ENCODE results near the gene GGACT. TPM values are rescaled to one million over a fixed set of nuclear protein-coding genes. Genes with fewer than 3 reads are reported as not detected.

GGACT gene
- total RNA-seq, 2 donors from 2014 or later: 4.9 to 17.8 TPM

DNA sequence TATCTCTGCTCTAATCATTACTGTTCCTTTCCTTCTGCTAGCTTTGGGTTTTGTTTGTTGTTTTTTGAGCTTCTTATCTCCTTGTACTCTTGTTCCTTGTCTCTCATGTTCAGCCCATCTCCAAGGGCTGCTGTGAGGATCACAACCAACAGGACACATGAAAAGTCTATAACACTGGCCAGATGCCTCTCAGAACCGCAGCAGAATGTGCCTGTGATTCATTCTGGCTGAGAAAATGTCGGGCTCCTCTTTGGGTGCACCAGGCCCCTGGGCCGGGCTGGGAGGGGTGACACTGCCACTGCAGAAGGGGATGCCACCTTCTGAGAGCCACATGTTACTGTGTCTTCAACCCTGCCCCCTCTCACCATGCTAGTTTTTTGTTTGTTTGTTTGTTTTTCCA lies 48.0 kb downstream of the GGACT start:
- H3K4me3 ChIP-seq: no peak overlapping the region
- intact Hi-C loops (cut with DNase I): no loop called here
- no peaks in the 10 kb centered on the region for H3K36me3 ChIP-seq (replicated peaks in 1 of 2; ENCODE audit: insufficient read depth in 1 of 2, low read depth in 2 of 2)
- no peak for DNase-seq
- H3K27me3 ChIP-seq: no peaks in the 10 kb centered on the region
- H3K27ac ChIP-seq: no peak overlapping the region
- TF ChIP-seq, protein P1, sequence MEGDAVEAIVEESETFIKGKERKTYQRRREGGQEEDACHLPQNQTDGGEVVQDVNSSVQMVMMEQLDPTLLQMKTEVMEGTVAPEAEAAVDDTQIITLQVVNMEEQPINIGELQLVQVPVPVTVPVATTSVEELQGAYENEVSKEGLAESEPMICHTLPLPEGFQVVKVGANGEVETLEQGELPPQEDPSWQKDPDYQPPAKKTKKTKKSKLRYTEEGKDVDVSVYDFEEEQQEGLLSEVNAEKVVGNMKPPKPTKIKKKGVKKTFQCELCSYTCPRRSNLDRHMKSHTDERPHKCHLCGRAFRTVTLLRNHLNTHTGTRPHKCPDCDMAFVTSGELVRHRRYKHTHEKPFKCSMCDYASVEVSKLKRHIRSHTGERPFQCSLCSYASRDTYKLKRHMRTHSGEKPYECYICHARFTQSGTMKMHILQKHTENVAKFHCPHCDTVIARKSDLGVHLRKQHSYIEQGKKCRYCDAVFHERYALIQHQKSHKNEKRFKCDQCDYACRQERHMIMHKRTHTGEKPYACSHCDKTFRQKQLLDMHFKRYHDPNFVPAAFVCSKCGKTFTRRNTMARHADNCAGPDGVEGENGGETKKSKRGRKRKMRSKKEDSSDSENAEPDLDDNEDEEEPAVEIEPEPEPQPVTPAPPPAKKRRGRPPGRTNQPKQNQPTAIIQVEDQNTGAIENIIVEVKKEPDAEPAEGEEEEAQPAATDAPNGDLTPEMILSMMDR (IDR thresholded peaks at IDR 0.05): no peak
- TF ChIP-seq POLR2A (IDR thresholded peaks at IDR 0.05): no peak
- WGBS, 2 donors: 84 to 93% methylated on average over 3 of the region's 3 CpGs
- ATAC-seq: no peak
- H3K4me1 ChIP-seq: peaks cover 25% of the 10 kb centered on the region
- H3K9me3 ChIP-seq: no peaks in the 10 kb centered on the region

DNA sequence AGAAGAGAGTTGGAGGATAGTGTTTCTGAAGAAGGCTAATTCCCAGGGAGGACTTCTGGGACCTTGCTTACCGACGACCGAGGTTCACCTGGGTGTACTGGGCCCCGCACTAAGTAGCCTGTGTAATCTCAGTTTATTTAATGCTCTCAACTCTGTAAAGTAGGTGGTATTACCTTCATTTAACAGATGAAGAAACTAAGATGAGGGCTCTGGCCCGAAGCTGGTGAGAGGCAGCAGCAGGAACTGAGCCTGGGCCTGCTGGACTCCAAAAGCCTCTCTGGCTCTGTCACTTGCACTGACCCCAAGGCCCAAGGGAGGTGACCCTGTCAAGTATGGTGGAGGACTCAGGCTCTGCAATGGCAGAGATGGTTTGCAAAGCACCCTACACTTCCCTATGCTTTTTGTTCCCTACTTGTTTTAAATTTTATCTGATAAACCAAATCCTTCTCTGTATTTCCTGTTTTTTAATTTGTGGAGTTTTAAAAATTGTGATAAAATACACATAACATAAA lies 50.6 kb downstream of the GGACT start:
- no peaks in the 10 kb centered on the region for H3K36me3 ChIP-seq (replicated peaks in 1 of 2; ENCODE audit: insufficient read depth in 1 of 2, low read depth in 2 of 2)
- H3K4me3 ChIP-seq: no peak overlapping the region
- TF ChIP-seq POLR2A (IDR thresholded peaks at IDR 0.05): no peak
- TF ChIP-seq, protein P1 (IDR thresholded peaks at IDR 0.05): no peak
- no peaks in the 10 kb centered on the region for H3K9me3 ChIP-seq
- no peaks in the 10 kb centered on the region for H3K27me3 ChIP-seq
- intact Hi-C loops (cut with DNase I): no loop called here
- no peak overlapping the region for H3K27ac ChIP-seq
- ATAC-seq (no peak), DNase-seq (no peak)
- H3K4me1 ChIP-seq: peaks cover 28% of the 10 kb centered on the region
- 90 to 100% methylated on average over 5 of the region's 5 CpGs for WGBS, 2 donors

DNA sequence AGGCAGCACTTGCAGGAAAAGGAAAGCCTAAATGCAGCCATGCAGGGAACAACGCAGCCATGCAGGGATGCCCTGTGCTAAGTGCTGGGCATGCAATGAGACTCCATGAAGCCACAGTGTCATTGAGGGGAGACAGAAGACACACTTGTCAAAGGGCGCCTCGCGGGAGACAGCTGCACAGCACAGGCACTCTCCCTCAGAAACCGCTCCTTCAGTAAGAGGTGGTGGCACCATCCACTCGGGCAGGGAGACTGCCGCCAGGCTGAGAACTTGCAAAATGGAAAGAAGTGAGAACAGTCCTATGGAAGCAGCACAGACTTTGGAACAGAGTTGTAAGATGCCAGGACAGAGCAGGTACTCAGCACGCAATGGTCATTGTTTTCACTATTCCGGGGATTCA lies 51.1 kb downstream of the GGACT start:
- no peak for ATAC-seq
- no peaks in the 10 kb centered on the region for H3K9me3 ChIP-seq
- no peak for DNase-seq
- TF ChIP-seq POLR2A (IDR thresholded peaks at IDR 0.05): no peak
- TF ChIP-seq, protein P1 (IDR thresholded peaks at IDR 0.05): no peak
- H3K27ac ChIP-seq: no peak overlapping the region
- WGBS, 2 donors: 92 to 96% methylated on average over 9 of the region's 9 CpGs
- H3K27me3 ChIP-seq: no peaks in the 10 kb centered on the region
- no peak overlapping the region for H3K4me3 ChIP-seq
- peaks cover 33% of the 10 kb centered on the region for H3K4me1 ChIP-seq
- no peaks in the 10 kb centered on the region for H3K36me3 ChIP-seq (replicated peaks in 1 of 2; ENCODE audit: insufficient read depth in 1 of 2, low read depth in 2 of 2)
- intact Hi-C loops (cut with DNase I): no loop called here

DNA sequence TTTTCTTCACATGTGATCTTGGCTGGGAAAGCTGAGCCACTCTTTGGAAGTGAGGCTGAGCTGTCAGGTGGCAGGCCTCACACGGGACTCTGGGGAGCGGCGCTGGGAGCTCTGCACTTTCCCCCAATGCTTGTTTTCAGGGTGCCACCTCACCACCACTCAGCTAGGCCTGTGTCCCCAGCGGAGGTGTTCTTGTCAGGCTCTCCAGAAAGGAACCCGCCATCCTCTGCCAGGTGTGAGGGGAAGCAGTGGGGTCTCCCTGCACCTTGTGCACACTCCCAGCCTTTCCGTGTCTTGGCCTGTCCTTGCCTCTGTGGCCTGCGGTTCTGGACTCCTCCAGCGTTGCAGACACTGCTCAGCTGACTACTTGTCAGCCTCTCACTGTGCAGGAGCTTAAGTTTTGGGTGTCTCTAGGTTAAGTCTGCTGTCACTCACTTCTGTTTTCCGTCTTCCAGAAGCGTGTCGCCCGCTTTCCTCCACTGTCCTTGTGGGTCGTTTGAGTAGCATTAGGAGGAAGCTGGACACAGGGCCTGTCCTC lies 51.9 kb downstream of the GGACT start:
- DNase-seq (no peak), ATAC-seq (no peak)
- no peak for TF ChIP-seq POLR2A (IDR thresholded peaks at IDR 0.05)
- TF ChIP-seq, protein P1 (IDR thresholded peaks at IDR 0.05): no peak
- Histone ChIP-seq H3K4me1 (peaks cover 41% of the 10 kb centered on the region), H3K9me3 (no peaks in the 10 kb centered on the region), H3K27ac (no peak overlapping the region), H3K4me3 (no peak overlapping the region), H3K27me3 (no peaks in the 10 kb centered on the region), H3K36me3 (replicated peaks in 1 of 2; ENCODE audit: insufficient read depth in 1 of 2, low read depth in 2 of 2) (no peaks in the 10 kb centered on the region)
- intact Hi-C loops (cut with DNase I): no loop called here
- 86% methylated on average over 13 of the region's 13 CpGs for WGBS, 2 donors

Measured in body of pancreas (tissue), 4 donors.